CD4-positive, CD25-positive, alpha-beta regulatory T cell (primary cell): ENCODE measurements around the gene CRHBP. TPM values are rescaled to one million over a fixed set of nuclear protein-coding genes. Genes with fewer than 3 reads are reported as not detected.
"Not testable (repeated sequence)": the region's sequence is repeated elsewhere in the genome, so short reads cannot be mapped to it uniquely, and the experiment has no call there.

Experiments used
- ATAC-seq, 2 donors: fragments of 150-1000 bp; cut with Tn5 transposase; one replicate each; pipeline ENCODE4 v1.10.0; 2021; ENCODE audit warnings: low read depth in 2 of 2, moderate number of reproducible peaks in 2 of 2, moderate library complexity in 1 of 2
- DNase-seq, 3 donors: peaks; one replicate each; pipeline versions ENCODE4 v3.0.0 to v3.0.0-alpha.2; 2012 to 2022; ENCODE audit warnings: mixed read lengths in 1 of 3
- H3K27ac ChIP-seq: one replicate; pipeline ENCODE4 v1.7.0; 2013; ENCODE audit warnings: mild to moderate bottlenecking, low read length; ENCODE audit not compliant: insufficient read depth, poor library complexity, severe bottlenecking
- H3K27me3 ChIP-seq: one replicate; pipeline ENCODE4 v1.7.0; 2013; ENCODE audit warnings: low read length; ENCODE audit not compliant: control insufficient read depth, insufficient read depth
- H3K36me3 ChIP-seq: one replicate; pipeline ENCODE4 v1.7.0; 2013; ENCODE audit warnings: mild to moderate bottlenecking, low read length, moderate library complexity; ENCODE audit not compliant: control insufficient read depth, insufficient read depth
- H3K4me1 ChIP-seq: 2 replicates; pipeline ENCODE4 v1.7.0; 2013; ENCODE audit warnings: mild to moderate bottlenecking, low read length; ENCODE audit not compliant: insufficient read depth, control insufficient read depth, poor library complexity, severe bottlenecking
- H3K4me3 ChIP-seq: one replicate; pipeline ENCODE4 v1.7.0; 2013; ENCODE audit warnings: low read depth, mild to moderate bottlenecking, low read length, moderate library complexity
- H3K9me3 ChIP-seq, 2 experiments: 1 replicate in 1 of 2; 2 replicates in 1 of 2; pipeline ENCODE4 v1.7.0; 2013; ENCODE audit warnings: low read length in 2 of 2, mild to moderate bottlenecking in 1 of 2, moderate library complexity in 1 of 2; ENCODE audit not compliant: control insufficient read depth in 2 of 2
- H3K27ac Mint-ChIP-seq, 3 donors: one replicate each; pipeline ENCODE4 v1.8.0; 2020 to 2022; ENCODE audit warnings: mild to moderate bottlenecking in 3 of 3, mixed read lengths in 3 of 3, moderate library complexity in 2 of 3
- H3K27me3 Mint-ChIP-seq: one replicate; pipeline ENCODE4 v1.8.0; 2022; ENCODE audit warnings: mild to moderate bottlenecking, mixed read lengths
- H3K36me3 Mint-ChIP-seq: one replicate; pipeline ENCODE4 v1.8.0; 2020; ENCODE audit warnings: mixed read lengths
- H3K4me1 Mint-ChIP-seq, 4 donors: one replicate each; pipeline ENCODE4 v1.8.0; 2020 to 2022; ENCODE audit warnings: mixed read lengths in 4 of 4, mild to moderate bottlenecking in 1 of 4
- H3K4me3 Mint-ChIP-seq, 4 donors: one replicate each; pipeline ENCODE4 v1.8.0; 2020 to 2022; ENCODE audit warnings: mild to moderate bottlenecking in 4 of 4, mixed read lengths in 4 of 4, moderate library complexity in 3 of 4
- H3K9me3 Mint-ChIP-seq, 7 donors: one replicate each; pipeline ENCODE4 v1.8.0; 2020 to 2022; ENCODE audit warnings: mixed read lengths in 7 of 7, mild to moderate bottlenecking in 3 of 7, moderate library complexity in 2 of 7
- polyA plus RNA-seq, 4 donors: library from polyadenylated mRNA; unstranded; fragments of 300-500 nt; fragmentation: Illumina TruSeq; gene quantifications; one replicate each; pipeline ENCODE4 v1.2.3, GENCODE V29; 2021
- total RNA-seq: library from RNA; stranded (reverse); gene quantifications from one replicate; pipeline ENCODE4 v1.2.3, GENCODE V29; 2022

CRHBP gene, protein sequence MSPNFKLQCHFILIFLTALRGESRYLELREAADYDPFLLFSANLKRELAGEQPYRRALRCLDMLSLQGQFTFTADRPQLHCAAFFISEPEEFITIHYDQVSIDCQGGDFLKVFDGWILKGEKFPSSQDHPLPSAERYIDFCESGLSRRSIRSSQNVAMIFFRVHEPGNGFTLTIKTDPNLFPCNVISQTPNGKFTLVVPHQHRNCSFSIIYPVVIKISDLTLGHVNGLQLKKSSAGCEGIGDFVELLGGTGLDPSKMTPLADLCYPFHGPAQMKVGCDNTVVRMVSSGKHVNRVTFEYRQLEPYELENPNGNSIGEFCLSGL
- 2.5 TPM for total RNA-seq
- polyA plus RNA-seq = not detected

DNA sequence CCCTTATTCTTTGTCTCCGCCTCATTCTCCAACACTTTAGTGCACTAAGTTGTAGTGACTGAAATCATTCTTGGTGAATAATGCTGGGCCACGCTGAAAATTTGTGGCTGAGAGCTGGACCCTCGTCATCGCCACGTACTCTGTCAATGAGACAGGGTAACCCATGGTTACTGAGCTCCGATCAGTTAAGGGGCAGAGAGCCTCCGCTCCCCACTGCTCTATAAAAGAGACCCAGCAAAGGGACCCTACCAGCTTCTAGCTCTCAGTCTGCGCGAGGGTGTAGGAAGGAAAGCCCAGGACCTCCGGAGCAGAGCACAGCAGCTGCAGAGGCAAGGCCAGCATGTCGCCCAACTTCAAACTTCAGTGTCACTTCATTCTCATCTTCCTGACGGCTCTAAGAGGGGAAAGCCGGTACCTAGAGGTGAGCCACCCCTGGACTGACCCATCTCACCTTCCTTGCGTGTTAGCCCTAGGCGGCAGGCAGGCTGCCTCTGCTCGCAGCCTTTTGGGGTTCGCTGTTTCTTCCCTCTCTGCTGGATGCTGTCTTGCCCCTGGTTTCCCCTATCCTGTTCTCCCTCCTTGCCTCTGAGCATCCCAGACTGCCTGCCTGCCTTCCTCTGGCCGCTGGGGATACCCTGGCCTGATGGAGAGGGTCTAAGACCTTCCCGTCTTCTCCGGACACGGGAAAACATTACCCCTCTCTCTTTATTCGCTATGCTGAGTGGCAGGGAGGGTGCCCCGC is at the start of gene CRHBP:
CRHBP (plus strand) TSS at position 251 of the 742 bp plus-strand sequence; CDS start at position 341, 90 bp downstream.
- H3K4me1 ChIP-seq = peaks cover 9% of the 10 kb centered on the region

DNA sequence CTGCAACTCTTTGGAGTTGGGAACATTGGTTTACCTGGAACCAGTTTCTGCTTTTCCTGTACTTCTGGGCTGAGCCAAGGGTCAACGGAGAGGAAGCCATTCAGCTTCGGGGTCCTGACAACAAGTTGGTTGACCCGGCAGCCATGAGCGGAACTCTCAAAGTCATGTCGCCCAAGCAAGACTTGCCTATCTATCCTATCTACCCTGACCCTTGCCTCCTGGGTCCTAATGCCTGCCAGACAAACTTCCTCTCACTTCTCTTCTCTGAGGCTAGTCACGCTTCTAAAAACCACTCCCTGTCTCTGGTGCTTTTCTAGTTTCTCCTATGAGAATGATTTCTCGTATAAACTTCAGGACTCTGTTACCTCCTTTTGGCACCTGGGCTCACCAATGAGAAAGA is 44.7 kb upstream of the CRHBP start:
- H3K27me3 Mint-ChIP-seq = peaks cover 4% of the 10 kb centered on the region
- no peak overlapping the region for H3K27ac ChIP-seq
- H3K27me3 ChIP-seq = no peaks in the 10 kb centered on the region

More for the DNA sequence above, at the start of gene CRHBP:
- no peak within 1 kb of the TSS for H3K27ac Mint-ChIP-seq
- no peaks in the 10 kb centered on the region for H3K9me3 Mint-ChIP-seq
- H3K4me3 Mint-ChIP-seq = no peak within 1 kb of the TSS
- Histone ChIP-seq H3K4me3 (no peak within 1 kb of the TSS), H3K27me3 (peaks cover 27% of the 10 kb centered on the region), H3K27ac (no peak within 1 kb of the TSS), H3K9me3 (no peaks in the 10 kb centered on the region), H3K36me3 (no peaks in the 10 kb centered on the region)
- peaks cover 62% of the 10 kb centered on the region for H3K27me3 Mint-ChIP-seq
- ATAC-seq (no peak), DNase-seq (no peak)
- no peaks in the 10 kb centered on the region for H3K36me3 Mint-ChIP-seq
- peaks cover 0 to 10% (median 2%) of the 10 kb centered on the region in 4 donors for H3K4me1 Mint-ChIP-seq

DNA sequence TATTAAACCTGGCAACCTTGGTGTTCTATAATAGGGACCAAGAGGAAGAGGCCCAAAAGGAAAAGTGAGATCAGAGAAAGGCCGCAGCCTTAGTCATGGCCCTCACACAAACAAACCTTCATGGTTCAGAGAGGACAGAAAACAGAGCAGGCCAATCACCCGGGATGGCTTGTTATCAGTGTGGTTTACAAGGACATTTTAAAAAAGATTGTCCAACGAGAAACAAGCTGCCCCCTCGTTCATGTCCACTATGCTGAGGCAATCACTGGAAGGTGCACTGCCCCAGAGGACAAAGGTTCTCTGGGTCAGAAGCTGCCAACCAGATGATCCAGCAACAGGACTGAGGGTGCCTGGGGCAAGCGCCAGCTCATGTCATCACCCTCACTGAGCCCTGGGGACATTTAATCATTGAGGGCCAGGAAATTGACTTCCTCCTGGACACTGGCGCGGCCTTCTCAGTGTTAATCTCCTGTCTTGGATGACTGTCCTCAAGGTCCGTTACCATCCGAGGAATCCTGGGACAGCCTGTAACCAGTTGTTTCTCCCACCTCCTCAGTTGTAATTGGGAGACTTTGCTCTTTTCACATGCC is 42.4 kb upstream of the CRHBP start:
- H3K4me1 ChIP-seq, H3K27me3 ChIP-seq, H3K9me3 ChIP-seq, H3K36me3 Mint-ChIP-seq, H3K36me3 ChIP-seq, H3K4me1 Mint-ChIP-seq, H3K27ac ChIP-seq, ATAC-seq, H3K4me3 ChIP-seq, H3K4me3 Mint-ChIP-seq, DNase-seq, H3K27me3 Mint-ChIP-seq, H3K27ac Mint-ChIP-seq: not testable (repeated sequence)
- H3K9me3 Mint-ChIP-seq = peaks cover 0 to 11% (median 1%) of the 10 kb centered on the region in 7 donors

More for the DNA sequence above, 44.7 kb upstream of the CRHBP start:
- H3K36me3 ChIP-seq = no peaks in the 10 kb centered on the region
- H3K4me3 ChIP-seq = no peak overlapping the region
- DNase-seq (no peak), ATAC-seq (no peak)
- no peak overlapping the region for H3K4me3 Mint-ChIP-seq
- no peaks in the 10 kb centered on the region for H3K4me1 ChIP-seq
- H3K27ac Mint-ChIP-seq = no peak overlapping the region
- H3K9me3 Mint-ChIP-seq = peaks cover 0 to 6% (median 1%) of the 10 kb centered on the region in 7 donors
- H3K4me1 Mint-ChIP-seq = no peaks in the 10 kb centered on the region
- peaks cover 6% of the 10 kb centered on the region for H3K36me3 Mint-ChIP-seq
- H3K9me3 ChIP-seq = no peaks in the 10 kb centered on the region

DNA sequence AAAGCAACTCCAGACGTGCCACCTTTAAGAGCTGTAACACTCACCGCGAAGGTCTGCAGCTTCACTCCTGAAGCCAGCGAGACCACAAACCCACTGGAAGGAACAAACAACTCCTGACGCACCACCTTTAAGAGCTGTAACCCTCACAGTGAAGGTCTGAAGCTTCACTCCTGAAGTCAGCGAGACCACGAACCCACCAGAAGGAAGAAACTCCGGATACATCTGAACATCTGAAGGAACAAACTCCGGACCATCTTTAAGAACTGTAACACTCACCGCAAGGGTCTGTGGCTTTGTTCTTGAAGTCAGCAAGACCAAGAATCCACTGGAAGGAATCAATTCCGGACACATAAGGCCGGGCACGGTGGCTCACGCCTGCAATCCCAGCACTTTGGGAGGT is 38.2 kb upstream of the CRHBP start:
- DNase-seq, H3K9me3 Mint-ChIP-seq, H3K36me3 Mint-ChIP-seq, H3K9me3 ChIP-seq, H3K4me1 Mint-ChIP-seq, ATAC-seq, H3K4me3 ChIP-seq, H3K27ac Mint-ChIP-seq, H3K27me3 Mint-ChIP-seq, H3K27me3 ChIP-seq, H3K4me1 ChIP-seq, H3K36me3 ChIP-seq, H3K27ac ChIP-seq, H3K4me3 Mint-ChIP-seq: not testable (repeated sequence)

DNA sequence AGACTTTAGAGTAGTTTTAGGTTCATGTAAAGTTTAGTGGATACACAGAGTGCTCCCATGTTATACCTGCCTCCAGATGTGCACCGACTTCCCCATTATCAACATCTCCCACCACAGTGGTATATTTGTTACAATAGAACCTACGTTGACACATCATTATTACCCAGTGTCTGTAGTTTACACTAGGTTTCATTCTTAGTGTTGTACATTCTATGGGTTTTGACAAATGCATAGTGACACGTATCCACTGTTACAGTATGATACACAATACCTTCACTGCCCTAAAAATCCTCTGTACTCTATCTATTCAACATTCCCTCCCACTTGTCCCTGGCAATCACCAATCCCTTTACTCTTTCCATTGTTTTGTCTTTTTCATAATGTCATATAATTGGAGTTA is 34.3 kb upstream of the CRHBP start:
- Mint-ChIP-seq H3K9me3 (peaks cover 0 to 4% (median 0%) of the 10 kb centered on the region in 7 donors), H3K36me3 (no peaks in the 10 kb centered on the region), H3K4me1 (no peaks in the 10 kb centered on the region), H3K27me3 (no peaks in the 10 kb centered on the region), H3K4me3 (no peak overlapping the region), H3K27ac (no peak overlapping the region)
- Histone ChIP-seq H3K4me3 (no peak overlapping the region), H3K27ac (no peak overlapping the region), H3K4me1 (no peaks in the 10 kb centered on the region), H3K36me3 (no peaks in the 10 kb centered on the region), H3K27me3 (no peaks in the 10 kb centered on the region), H3K9me3 (no peaks in the 10 kb centered on the region)
- no peak for DNase-seq
- ATAC-seq = no peak

DNA sequence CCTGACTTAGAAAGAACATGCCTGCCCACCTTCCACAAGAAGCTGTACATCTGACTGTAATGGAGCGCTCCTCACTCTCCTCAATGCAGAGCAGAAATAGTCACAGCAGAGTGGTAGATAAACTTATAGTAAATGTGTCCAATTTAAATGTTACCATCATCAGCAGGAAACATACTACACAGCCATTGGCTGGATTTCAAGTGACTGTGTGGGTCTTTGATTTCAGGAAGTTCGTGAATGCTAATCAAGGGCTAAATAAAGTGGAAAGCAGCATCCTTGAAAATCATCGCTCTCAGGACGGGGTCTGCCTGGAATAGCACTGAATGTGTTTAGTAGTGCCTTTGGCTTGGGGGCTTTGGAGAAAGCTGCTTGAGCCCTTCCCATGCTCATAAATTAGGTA is 32.4 kb upstream of the CRHBP start:
- H3K36me3 Mint-ChIP-seq = no peaks in the 10 kb centered on the region
- Histone ChIP-seq H3K36me3 (no peaks in the 10 kb centered on the region), H3K9me3 (no peaks in the 10 kb centered on the region), H3K4me1 (no peaks in the 10 kb centered on the region), H3K27ac (no peak overlapping the region), H3K4me3 (no peak overlapping the region), H3K27me3 (no peaks in the 10 kb centered on the region)
- DNase-seq = no peak
- no peaks in the 10 kb centered on the region for H3K4me1 Mint-ChIP-seq
- H3K9me3 Mint-ChIP-seq = peaks cover 0 to 2% (median 0%) of the 10 kb centered on the region in 7 donors
- peaks cover 4% of the 10 kb centered on the region for H3K27me3 Mint-ChIP-seq
- H3K4me3 Mint-ChIP-seq = no peak overlapping the region
- H3K27ac Mint-ChIP-seq = no peak overlapping the region
- ATAC-seq = no peak

DNA sequence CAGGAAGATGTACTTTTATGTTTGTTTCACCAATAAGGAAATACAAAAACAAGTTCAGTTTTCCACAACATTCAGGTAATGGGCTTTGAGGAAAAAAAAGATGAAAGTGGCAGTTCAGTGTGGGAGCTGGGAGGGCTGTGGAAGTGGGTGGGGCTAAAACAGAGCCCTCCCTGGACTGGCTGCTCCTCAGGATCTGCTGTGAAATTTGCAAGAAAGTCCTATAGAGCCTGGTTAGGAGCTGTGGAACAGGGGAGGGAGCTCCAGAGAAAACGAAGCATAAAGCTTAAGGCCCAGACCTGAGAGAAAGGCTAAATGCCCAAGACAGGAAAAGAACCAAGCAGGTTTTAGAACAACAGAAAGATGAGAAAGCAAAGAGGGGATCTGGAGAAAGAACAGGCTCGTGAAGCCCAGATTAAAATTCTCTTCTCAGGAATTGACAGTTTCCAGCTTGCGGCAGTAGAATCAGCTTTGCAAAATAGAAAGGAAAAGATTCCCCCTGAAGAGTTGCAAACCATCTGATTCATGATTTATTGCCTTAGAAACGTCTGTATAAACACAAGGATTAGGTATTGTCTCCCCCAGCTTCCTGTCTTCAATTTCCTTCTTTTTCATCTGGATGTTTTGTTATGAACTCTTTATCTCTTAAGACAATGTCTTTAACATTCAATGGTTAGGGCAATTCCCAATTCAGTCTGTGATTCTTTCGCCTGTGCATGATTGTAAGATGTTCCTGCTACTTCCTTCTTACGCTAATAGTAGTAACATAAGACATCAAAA is 26.3 kb upstream of the CRHBP start:
- no peaks in the 10 kb centered on the region for H3K4me1 ChIP-seq
- Mint-ChIP-seq H3K36me3 (no peaks in the 10 kb centered on the region), H3K4me1 (no peaks in the 10 kb centered on the region), H3K27ac (no peak overlapping the region), H3K9me3 (peaks cover 0 to 2% (median 0%) of the 10 kb centered on the region in 7 donors), H3K27me3 (peaks cover 4% of the 10 kb centered on the region), H3K4me3 (no peak overlapping the region)
- no peaks in the 10 kb centered on the region for H3K36me3 ChIP-seq
- H3K27me3 ChIP-seq = no peaks in the 10 kb centered on the region
- no peak overlapping the region for H3K27ac ChIP-seq
- H3K4me3 ChIP-seq = no peak overlapping the region
- DNase-seq (no peak), ATAC-seq (no peak)
- H3K9me3 ChIP-seq = no peaks in the 10 kb centered on the region
